HepG2 (cell line): ENCODE measurements around the gene ZDHHC16. TPM values are rescaled to one million over a fixed set of nuclear protein-coding genes. Genes with fewer than 3 reads are reported as not detected.

Source experiments
- ARNTL ChIP-seq: sonication (generic); formaldehyde crosslinking; IDR thresholded peaks from 2 replicates; pipeline ENCODE4 v1.4.0; 2020; ENCODE audit warnings: mild to moderate bottlenecking, missing genetic modification reagents
- CHCHD3 ChIP-seq: sonication (generic); formaldehyde crosslinking; IDR thresholded peaks from 2 replicates; pipeline ENCODE4 v1.8.0; 2022; ENCODE audit warnings: mild to moderate bottlenecking, missing genetic modification reagents, moderate library complexity
- HDAC6 ChIP-seq: fragments of 200-600 bp; sonication (generic); IDR thresholded peaks from 2 replicates; pipeline ENCODE4 v1.7.0; 2017; ENCODE audit warnings: mild to moderate bottlenecking, antibody characterized with exemption, low read length, low read depth
- HMGA1 ChIP-seq: sonication (generic); formaldehyde crosslinking; conservative IDR thresholded peaks from 2 replicates; pipeline ENCODE4 v1.4.0; 2020; ENCODE audit warnings: missing genetic modification reagents
- HNRNPK ChIP-seq: fragments of 200-400 bp; formaldehyde crosslinking; IDR thresholded peaks from 2 replicates; pipeline ENCODE4 v1.6.1; 2018; ENCODE audit warnings: low read length, low read depth, moderate library complexity, mild to moderate bottlenecking; ENCODE audit not compliant: poor library complexity, severe bottlenecking
- IRX3 ChIP-seq: sonication (generic); formaldehyde crosslinking; IDR thresholded peaks from 2 replicates; pipeline ENCODE4 v1.8.1; 2023; ENCODE audit warnings: mild to moderate bottlenecking, low read depth, missing genetic modification reagents, borderline replicate concordance
- JUNB ChIP-seq: sonication (generic); formaldehyde crosslinking; IDR thresholded peaks from 2 replicates; pipeline ENCODE4 v1.8.0; 2022; ENCODE audit warnings: missing genetic modification reagents, mild to moderate bottlenecking, borderline replicate concordance
- KDM5B ChIP-seq: sonication (generic); formaldehyde crosslinking; IDR thresholded peaks from 2 replicates; pipeline ENCODE4 v1.4.0; 2020; ENCODE audit warnings: missing genetic modification reagents, mild to moderate bottlenecking, borderline replicate concordance
- MEF2D ChIP-seq: sonication (generic); formaldehyde crosslinking; IDR thresholded peaks from 2 replicates; pipeline ENCODE4 v1.5.1; 2020; ENCODE audit warnings: mild to moderate bottlenecking, missing genetic modification reagents
- MXD3 ChIP-seq: IDR thresholded peaks from 2 replicates; pipeline ENCODE4 v1.6.1; 2016; ENCODE audit warnings: mild to moderate bottlenecking, missing biosample characterization, missing genetic modification reagents
- POLR2G ChIP-seq: fragments of 200-400 bp; formaldehyde crosslinking; IDR thresholded peaks from 2 replicates; pipeline ENCODE4 v1.6.1; 2018; ENCODE audit warnings: mild to moderate bottlenecking, low read depth, low read length, moderate library complexity
- RELA ChIP-seq: sonication (generic); formaldehyde crosslinking; IDR thresholded peaks from 2 replicates; pipeline ENCODE4 v1.4.0; 2020; ENCODE audit warnings: missing genetic modification reagents
- SNAPC2 ChIP-seq: sonication (generic); formaldehyde crosslinking; IDR thresholded peaks from 2 replicates; pipeline ENCODE4 v1.8.1; 2022; ENCODE audit warnings: mild to moderate bottlenecking, missing genetic modification reagents
- SP2 ChIP-seq: sonication (generic); formaldehyde crosslinking; IDR thresholded peaks from 2 replicates; pipeline ENCODE4 v1.5.1; 2020; ENCODE audit warnings: mild to moderate bottlenecking, missing genetic modification reagents
- TRIM24 ChIP-seq: sonication (generic); formaldehyde crosslinking; IDR thresholded peaks from 2 replicates; pipeline ENCODE4 v1.8.0; 2022; ENCODE audit warnings: mild to moderate bottlenecking, missing genetic modification reagents
- ZBTB3 ChIP-seq: sonication (generic); formaldehyde crosslinking; IDR thresholded peaks from 2 replicates; pipeline ENCODE4 v1.4.0; 2020; ENCODE audit warnings: low read depth, mild to moderate bottlenecking, moderate library complexity, missing genetic modification reagents, borderline replicate concordance
- ZMYM3 ChIP-seq: sonication (generic); formaldehyde crosslinking; IDR thresholded peaks from 2 replicates; pipeline ENCODE4 v1.5.1; 2020; ENCODE audit warnings: mild to moderate bottlenecking, missing genetic modification reagents
- ZNF101 ChIP-seq: sonication (generic); formaldehyde crosslinking; IDR thresholded peaks from 2 replicates; pipeline ENCODE4 v1.4.0; 2020; ENCODE audit warnings: mild to moderate bottlenecking, low read depth, missing genetic modification reagents, borderline replicate concordance
- ZNF280D ChIP-seq: sonication (generic); formaldehyde crosslinking; IDR thresholded peaks from 2 replicates; pipeline ENCODE4 v1.5.1; 2020; ENCODE audit warnings: mild to moderate bottlenecking, missing genetic modification reagents
- ZNF550 ChIP-seq: sonication (generic); formaldehyde crosslinking; IDR thresholded peaks from 2 replicates; pipeline ENCODE4 v1.4.0; 2020; ENCODE audit warnings: mild to moderate bottlenecking, missing genetic modification reagents, borderline replicate concordance
- ZNF724P ChIP-seq: sonication (generic); formaldehyde crosslinking; IDR thresholded peaks from 2 replicates; pipeline ENCODE4 v1.8.0; 2022; ENCODE audit warnings: missing genetic modification reagents, borderline replicate concordance
- ZNF75D ChIP-seq: sonication (generic); formaldehyde crosslinking; IDR thresholded peaks from 2 replicates; pipeline ENCODE4 v1.8.1; 2023; ENCODE audit warnings: missing genetic modification reagents, mild to moderate bottlenecking, borderline replicate concordance
- polyA plus RNA-seq, 8 experiments: library from polyadenylated mRNA; depleted of rRNA in 3 of 8; stranded (reverse) in 7 of 8; unstranded in 1 of 8; fragments of >200 nt; fragmentation: Illumina TruSeq in 4 of 8; extraction: Trizol in 4 of 8; gene quantifications; 2 replicates each; pipeline versions ENCODE4 v1.2.1 to v1.2.3, GENCODE V29; 2011 to 2016; ENCODE audit warnings: low read depth in 4 of 8, missing spikeins in 1 of 8, mixed read lengths in 1 of 8; ENCODE audit not compliant: insufficient read depth in 1 of 8
- total RNA-seq, 5 experiments: library from RNA; depleted of rRNA; stranded (reverse); fragments of >200 nt; fragmentation: Illumina TruSeq; extraction: Trizol; gene quantifications; 2 replicates each; pipeline ENCODE4 v1.2.3, GENCODE V29; 2016; ENCODE audit warnings: low read depth in 1 of 5
- TF ChIP-seq, protein P1 (sequence below): sonication (generic); formaldehyde crosslinking; IDR thresholded peaks from 2 replicates; pipeline ENCODE4 v1.4.0; 2020; ENCODE audit warnings: missing genetic modification reagents
- TF ChIP-seq, protein P2 (sequence below): sonication (generic); formaldehyde crosslinking; IDR thresholded peaks from 2 replicates; pipeline ENCODE4 v1.4.0; 2020; ENCODE audit warnings: mild to moderate bottlenecking, missing genetic modification reagents

ZDHHC16 gene
- total and polyA plus RNA-seq, 2 of the 13 experiments (the other 11 are each of a cell fraction or from before 2014, with no cell fraction given) = 40.8 to 41.8 TPM

GRCh38 chr10:97399843-97400545 lies 46.0 kb upstream of the ZDHHC16 start (continued):
- TF ChIP-seq KDM5B (no peak), IRX3 (CRISPR knock-in tag) (no peak), SP2 (no peak), ZNF280D (CRISPR knock-in tag) (no peak), HDAC6 (no peak), TRIM24 (CRISPR knock-in tag) (no peak), HNRNPK (no peak), MEF2D (CRISPR knock-in tag) (peak; percentile 61), POLR2G (no peak), ZNF724P (CRISPR knock-in tag) (0 out of 2 replicates have a peak, but pooled peaks have one; percentile 39), ZNF101 (CRISPR knock-in tag) (no peak), ZBTB3 (CRISPR knock-in tag) (no peak), CHCHD3 (CRISPR knock-in tag) (no peak), ARNTL (no peak), ZNF550 (no peak), SNAPC2 (CRISPR knock-in tag) (no peak), RELA (CRISPR knock-in tag) (no peak), HMGA1 (no peak), JUNB (CRISPR knock-in tag) (no peak), ZMYM3 (no peak), MXD3 (no peak), ZNF75D (CRISPR knock-in tag) (no peak)
- TF ChIP-seq, protein P1, sequence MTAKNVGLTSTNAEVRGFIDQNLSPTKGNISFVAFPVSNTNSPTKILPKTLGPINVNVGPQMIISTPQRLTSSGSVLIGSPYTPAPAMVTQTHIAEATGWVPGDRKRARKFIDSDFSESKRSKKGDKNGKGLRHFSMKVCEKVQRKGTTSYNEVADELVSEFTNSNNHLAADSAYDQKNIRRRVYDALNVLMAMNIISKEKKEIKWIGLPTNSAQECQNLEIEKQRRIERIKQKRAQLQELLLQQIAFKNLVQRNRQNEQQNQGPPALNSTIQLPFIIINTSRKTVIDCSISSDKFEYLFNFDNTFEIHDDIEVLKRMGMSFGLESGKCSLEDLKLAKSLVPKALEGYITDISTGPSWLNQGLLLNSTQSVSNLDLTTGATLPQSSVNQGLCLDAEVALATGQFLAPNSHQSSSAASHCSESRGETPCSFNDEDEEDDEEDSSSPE (CRISPR knock-in tag) = no peak
- TF ChIP-seq, protein P2, sequence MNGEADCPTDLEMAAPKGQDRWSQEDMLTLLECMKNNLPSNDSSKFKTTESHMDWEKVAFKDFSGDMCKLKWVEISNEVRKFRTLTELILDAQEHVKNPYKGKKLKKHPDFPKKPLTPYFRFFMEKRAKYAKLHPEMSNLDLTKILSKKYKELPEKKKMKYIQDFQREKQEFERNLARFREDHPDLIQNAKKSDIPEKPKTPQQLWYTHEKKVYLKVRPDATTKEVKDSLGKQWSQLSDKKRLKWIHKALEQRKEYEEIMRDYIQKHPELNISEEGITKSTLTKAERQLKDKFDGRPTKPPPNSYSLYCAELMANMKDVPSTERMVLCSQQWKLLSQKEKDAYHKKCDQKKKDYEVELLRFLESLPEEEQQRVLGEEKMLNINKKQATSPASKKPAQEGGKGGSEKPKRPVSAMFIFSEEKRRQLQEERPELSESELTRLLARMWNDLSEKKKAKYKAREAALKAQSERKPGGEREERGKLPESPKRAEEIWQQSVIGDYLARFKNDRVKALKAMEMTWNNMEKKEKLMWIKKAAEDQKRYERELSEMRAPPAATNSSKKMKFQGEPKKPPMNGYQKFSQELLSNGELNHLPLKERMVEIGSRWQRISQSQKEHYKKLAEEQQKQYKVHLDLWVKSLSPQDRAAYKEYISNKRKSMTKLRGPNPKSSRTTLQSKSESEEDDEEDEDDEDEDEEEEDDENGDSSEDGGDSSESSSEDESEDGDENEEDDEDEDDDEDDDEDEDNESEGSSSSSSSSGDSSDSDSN (CRISPR knock-in tag) = no peak
